Adrenal gland (tissue), 12 donors: ENCODE measurements around the gene TYR. TPM values are rescaled to one million over a fixed set of nuclear protein-coding genes. Genes with fewer than 3 reads are reported as not detected.
"Not testable (repeated sequence)": the region's sequence is repeated elsewhere in the genome, so short reads cannot be mapped to it uniquely, and the experiment has no call there.

Experiments
- DNase-seq, 7 donors: peaks; one replicate each; pipeline ENCODE4 v3.0.0-alpha.2; 2019 to 2020
- H3K27ac ChIP-seq, 5 donors: fragments of 200-600 bp; sonication (generic) in 4 of 5; 1 replicate in 3 of 5; 2 replicates in 2 of 5; pipeline versions ENCODE4 v1.5.1 to v1.8.0; 2016 to 2020; ENCODE audit warnings: mild to moderate bottlenecking in 1 of 5
- H3K27me3 ChIP-seq: fragments of 200-600 bp; 2 replicates; pipeline ENCODE4 v1.8.0; 2021
- H3K36me3 ChIP-seq, 2 donors: fragments of 200-600 bp; replicated peaks in 1 of 2; 1 replicate in 1 of 2; 2 replicates in 1 of 2; pipeline versions ENCODE4 v1.5.1 to v1.8.0; 2018 to 2022
- H3K4me1 ChIP-seq, 2 donors: fragments of 200-600 bp; replicated peaks in 1 of 2; 1 replicate in 1 of 2; 2 replicates in 1 of 2; pipeline versions ENCODE4 v1.5.1 to v1.8.0; 2018 to 2021
- H3K4me3 ChIP-seq, 4 donors: fragments of 200-600 bp; sonication (generic) in 3 of 4; one replicate each; pipeline ENCODE4 v1.5.1; 2016 to 2018
- H3K9me3 ChIP-seq, 3 donors: fragments of 200-600 bp; sonication (generic) in 1 of 3; replicated peaks in 1 of 3; 1 replicate in 2 of 3; 2 replicates in 1 of 3; pipeline versions ENCODE4 v1.5.1 to v1.8.0; 2016 to 2021
- POLR2A ChIP-seq, 2 donors: fragments of 450-650 bp; IDR thresholded peaks; one replicate each; pipeline ENCODE4 v1.6.1; 2017; ENCODE audit warnings: antibody characterized with exemption in 2 of 2, mild to moderate bottlenecking in 2 of 2, moderate library complexity in 1 of 2
- WGBS, 4 donors: extraction: QIAGEN DNeasy Blood & Tissue Kit in 2 of 4; methylation state at CpG; one replicate each; pipeline versions ENCODE4 v1.1.5 to v1.1.7; 2013 to 2017; 5-methylcytosine and 5-hydroxymethylcytosine counted together
- intact Hi-C, 2 donors: fragments of 100-400 bp; cut with DNase I; formaldehyde crosslinking; loops; one replicate each; pipeline versions ENCODE4 v1.14.1 to v1.15.0; 2022 to 2023
- polyA plus RNA-seq, 3 donors: library from polyadenylated mRNA; stranded (reverse); fragments of 200-250 nt in 2 of 3; fragments of 350-450 nt in 1 of 3; fragmentation: Illumina TruSeq in 1 of 3; extraction: RNeasy Lipid Tissue Mini Kit (QIAGEN cat#74804) in 1 of 3; gene quantifications; one replicate each; pipeline ENCODE4 v1.2.3, GENCODE V29; 2013 to 2014
- total RNA-seq, 9 donors: library from RNA; depleted of rRNA in 4 of 9; stranded (reverse); fragments of >200 nt in 4 of 9; fragments of 120-200 nt in 1 of 9; fragmentation: NEBNext Ultra II Directional in 1 of 9; extraction: Animal tissue kit (Norgen Biotek cat#: 25700) in 1 of 9; gene quantifications; one replicate each; pipeline versions ENCODE4 v1.1.0 to v1.2.4, GENCODE V29; 2013 to 2023
- TF ChIP-seq, protein P1 (sequence below), 6 experiments: fragments of 450-650 bp in 4 of 6; fragments of 200-600 bp in 2 of 6; sonication (generic) in 1 of 6; IDR thresholded peaks; 1 replicate in 5 of 6; 2 replicates in 1 of 6; pipeline versions ENCODE4 v1.5.1 to v1.8.0; 2016 to 2021; ENCODE audit warnings: antibody characterized with exemption in 6 of 6, mild to moderate bottlenecking in 2 of 6, moderate library complexity in 1 of 6
- donor health status: healthy with polysubstance abuse.
- donor health status: Bipolar disorder and iron deficiency.
- donor health status: DM: yes; HTN: yes; CAD: no.
- donor health status: DM: no; HTN: no; CAD: no.
- donor health status: DM: no; HTN: no; CAD: no.
- donor health status: DM: yes; HTN: yes; CAD: no.

TYR gene
- total and polyA plus RNA-seq, 12 donors = 0.06 TPM; not detected in 11

DNA sequence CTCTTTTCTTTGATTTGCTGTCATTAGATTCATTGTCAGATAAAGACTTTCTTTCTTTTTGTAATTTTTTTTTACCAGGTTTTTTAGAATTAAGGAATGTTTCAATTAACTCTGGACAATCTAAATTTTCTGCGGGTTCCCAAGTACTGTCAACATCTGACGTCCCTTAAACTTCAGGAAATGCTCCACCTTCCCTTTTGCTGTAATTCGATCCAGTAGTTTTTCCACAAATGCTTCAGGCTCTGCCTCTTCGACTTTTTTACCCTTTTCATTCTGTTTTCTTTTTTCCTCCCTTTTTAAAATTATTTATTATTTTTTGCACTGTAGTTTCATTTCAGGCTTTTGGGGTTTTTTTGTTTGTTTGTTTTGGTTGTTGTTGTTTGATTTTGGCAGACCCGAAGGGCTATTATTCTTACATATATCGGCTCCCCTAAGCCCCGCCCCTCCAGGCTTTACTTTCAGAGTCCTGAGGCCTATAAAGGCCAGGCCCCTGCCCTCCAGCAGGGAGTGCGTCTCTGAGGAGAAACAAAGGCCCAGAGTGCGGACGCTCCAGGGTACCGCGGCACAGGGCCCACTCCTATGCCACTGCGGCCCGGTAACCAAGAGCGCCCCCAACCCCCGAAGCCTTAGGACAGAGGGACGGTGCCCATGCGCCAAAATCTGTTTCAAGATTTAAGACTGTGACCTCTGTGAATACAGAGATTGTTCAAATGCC lies 116.4 kb downstream of the TYR start:
- Histone ChIP-seq H3K9me3 (no peaks in the 10 kb centered on the region), H3K36me3 (no peaks in the 10 kb centered on the region), H3K27ac (no peak overlapping the region), H3K4me3 (peak overlapping the region in 1 of 4 donors; percentile 20), H3K27me3 (no peaks in the 10 kb centered on the region), H3K4me1 (peaks cover 0 to 6% of the 10 kb centered on the region in 2 donors)
- TF ChIP-seq POLR2A (IDR thresholded peaks at IDR 0.05) = no peak
- TF ChIP-seq, protein P1, sequence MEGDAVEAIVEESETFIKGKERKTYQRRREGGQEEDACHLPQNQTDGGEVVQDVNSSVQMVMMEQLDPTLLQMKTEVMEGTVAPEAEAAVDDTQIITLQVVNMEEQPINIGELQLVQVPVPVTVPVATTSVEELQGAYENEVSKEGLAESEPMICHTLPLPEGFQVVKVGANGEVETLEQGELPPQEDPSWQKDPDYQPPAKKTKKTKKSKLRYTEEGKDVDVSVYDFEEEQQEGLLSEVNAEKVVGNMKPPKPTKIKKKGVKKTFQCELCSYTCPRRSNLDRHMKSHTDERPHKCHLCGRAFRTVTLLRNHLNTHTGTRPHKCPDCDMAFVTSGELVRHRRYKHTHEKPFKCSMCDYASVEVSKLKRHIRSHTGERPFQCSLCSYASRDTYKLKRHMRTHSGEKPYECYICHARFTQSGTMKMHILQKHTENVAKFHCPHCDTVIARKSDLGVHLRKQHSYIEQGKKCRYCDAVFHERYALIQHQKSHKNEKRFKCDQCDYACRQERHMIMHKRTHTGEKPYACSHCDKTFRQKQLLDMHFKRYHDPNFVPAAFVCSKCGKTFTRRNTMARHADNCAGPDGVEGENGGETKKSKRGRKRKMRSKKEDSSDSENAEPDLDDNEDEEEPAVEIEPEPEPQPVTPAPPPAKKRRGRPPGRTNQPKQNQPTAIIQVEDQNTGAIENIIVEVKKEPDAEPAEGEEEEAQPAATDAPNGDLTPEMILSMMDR (IDR thresholded peaks at IDR 0.05) = no peak
- 20 to 26% (median 23%) methylated on average over 10 to 18 of the region's 18 CpGs for WGBS, 4 donors
- peak in 4 of 7 donors; percentile 1 to 12 (median 8) for DNase-seq
- intact Hi-C loops = no loop called here

DNA sequence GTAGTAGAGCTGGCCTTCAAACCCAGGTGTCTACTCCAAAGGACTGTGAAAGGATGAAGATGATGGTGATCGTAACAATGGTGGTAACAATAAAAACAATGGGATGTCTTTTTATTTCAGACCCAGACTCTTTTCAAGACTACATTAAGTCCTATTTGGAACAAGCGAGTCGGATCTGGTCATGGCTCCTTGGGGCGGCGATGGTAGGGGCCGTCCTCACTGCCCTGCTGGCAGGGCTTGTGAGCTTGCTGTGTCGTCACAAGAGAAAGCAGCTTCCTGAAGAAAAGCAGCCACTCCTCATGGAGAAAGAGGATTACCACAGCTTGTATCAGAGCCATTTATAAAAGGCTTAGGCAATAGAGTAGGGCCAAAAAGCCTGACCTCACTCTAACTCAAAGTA lies 117.3 kb downstream of the TYR start:
- DNase-seq, H3K4me3 ChIP-seq, H3K27me3 ChIP-seq, H3K36me3 ChIP-seq, H3K4me1 ChIP-seq, H3K27ac ChIP-seq, intact Hi-C loops, H3K9me3 ChIP-seq: not testable (repeated sequence)
- 90 to 94% (median 93%) methylated on average over 7 of the region's 7 CpGs for WGBS, 4 donors

DNA sequence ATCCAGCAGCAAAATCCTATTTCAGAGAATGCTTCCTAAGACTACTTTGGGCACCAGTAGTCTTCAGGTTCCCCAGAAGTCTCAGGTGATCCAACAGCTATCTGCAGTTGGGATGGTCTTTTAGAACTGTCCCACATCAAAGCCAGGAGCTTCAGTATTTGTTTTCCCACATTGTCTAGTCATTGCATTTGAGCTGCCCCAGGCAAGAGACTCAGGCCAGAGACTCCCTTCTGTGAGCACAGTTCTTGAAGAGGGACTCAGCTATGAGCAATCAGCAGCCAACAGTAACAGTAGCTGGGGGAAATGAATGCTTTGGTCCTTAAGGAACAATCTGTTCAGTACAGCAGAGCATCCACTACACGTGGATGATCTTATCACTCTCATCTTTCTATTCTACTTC lies 125.4 kb downstream of the TYR start:
- H3K27ac ChIP-seq, H3K4me3 ChIP-seq, intact Hi-C loops, H3K9me3 ChIP-seq, H3K27me3 ChIP-seq, DNase-seq, H3K4me1 ChIP-seq, H3K36me3 ChIP-seq: not testable (repeated sequence)
- 35 to 71% (median 44%) methylated on average over 1 of the region's 1 CpG for WGBS, 4 donors

DNA sequence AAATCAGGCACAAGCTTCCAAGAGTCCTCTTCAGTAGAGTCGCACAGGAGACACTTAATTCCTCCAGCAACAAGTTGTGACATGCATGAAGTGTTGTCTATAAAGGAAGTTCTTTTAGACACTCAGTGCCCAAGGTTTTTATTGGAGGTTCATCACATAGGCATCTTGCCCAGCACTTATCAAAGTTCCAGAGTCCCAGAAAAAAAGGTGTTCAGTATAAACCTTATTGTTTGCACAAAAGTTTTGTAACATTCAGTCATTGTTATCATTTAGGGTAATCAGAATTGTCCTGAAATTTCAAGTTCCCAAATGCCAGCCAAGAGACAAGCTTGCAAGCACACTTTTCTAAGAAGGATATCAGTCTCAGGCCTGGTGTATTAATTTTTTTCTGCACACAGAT lies 130.6 kb downstream of the TYR start:
- H3K4me1 ChIP-seq, H3K4me3 ChIP-seq, H3K9me3 ChIP-seq, H3K27ac ChIP-seq, H3K27me3 ChIP-seq, H3K36me3 ChIP-seq, DNase-seq, intact Hi-C loops: not testable (repeated sequence)
- 65 to 94% (median 79%) methylated on average over 1 of the region's 1 CpG for WGBS, 4 donors

DNA sequence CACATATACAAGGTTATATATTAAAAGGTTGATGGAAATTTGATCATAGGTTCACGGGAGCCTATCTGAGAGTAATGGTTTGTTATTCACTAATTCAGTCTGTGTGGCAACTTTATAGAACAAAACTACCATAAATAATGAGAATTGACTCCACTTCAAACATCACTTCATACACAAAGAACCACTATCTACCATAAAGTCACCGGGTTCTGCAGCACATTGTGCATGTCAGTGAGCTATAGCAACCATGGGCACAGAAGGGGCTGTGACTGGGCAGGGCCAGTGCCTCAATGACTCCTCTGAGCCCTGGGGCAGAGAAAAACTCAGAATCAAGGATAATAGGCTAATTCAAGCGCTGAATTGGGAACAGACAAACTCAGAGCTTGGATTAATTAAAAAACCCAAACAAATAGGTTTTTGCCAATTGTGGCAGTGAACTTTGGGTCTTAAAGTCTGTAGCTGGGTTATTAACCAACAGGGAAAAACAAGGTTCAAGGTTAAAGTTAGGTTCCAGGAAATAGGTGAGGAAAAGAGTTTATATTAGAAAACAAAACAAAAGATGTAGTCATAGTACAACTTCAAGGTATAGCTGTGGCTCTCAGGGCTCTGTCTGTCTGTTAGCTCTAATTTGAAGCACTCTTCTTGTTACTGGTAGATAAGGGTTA lies 131.8 kb downstream of the TYR start:
- DNase-seq, H3K4me3 ChIP-seq, H3K27me3 ChIP-seq, H3K4me1 ChIP-seq, intact Hi-C loops, H3K36me3 ChIP-seq, H3K9me3 ChIP-seq, H3K27ac ChIP-seq: not testable (repeated sequence)
- 71 to 81% (median 79%) methylated on average over 3 of the region's 3 CpGs for WGBS, 4 donors

DNA sequence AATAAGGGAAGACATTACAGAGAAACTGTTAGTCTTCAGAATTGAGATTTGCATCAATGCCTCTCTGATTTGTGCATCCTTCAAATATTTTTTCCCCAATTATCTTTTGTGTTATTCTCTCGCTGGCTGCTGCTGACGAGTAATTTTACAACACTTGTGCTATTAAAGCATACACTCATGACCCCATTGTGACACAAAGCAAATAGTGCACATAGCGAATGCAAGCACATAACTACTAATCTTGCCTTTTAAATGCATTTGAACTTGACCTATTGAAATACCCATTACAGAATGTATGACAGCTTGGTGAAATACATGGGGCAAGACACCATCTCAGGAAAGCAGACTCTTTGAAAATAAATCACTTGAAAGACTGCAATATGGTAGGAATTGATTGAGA lies 132.9 kb downstream of the TYR start:
- H3K4me1 ChIP-seq, H3K36me3 ChIP-seq, H3K9me3 ChIP-seq, H3K27ac ChIP-seq, intact Hi-C loops, H3K27me3 ChIP-seq, DNase-seq, H3K4me3 ChIP-seq: not testable (repeated sequence)
- 48 to 61% (median 50%) methylated on average over 3 of the region's 3 CpGs for WGBS, 4 donors

DNA sequence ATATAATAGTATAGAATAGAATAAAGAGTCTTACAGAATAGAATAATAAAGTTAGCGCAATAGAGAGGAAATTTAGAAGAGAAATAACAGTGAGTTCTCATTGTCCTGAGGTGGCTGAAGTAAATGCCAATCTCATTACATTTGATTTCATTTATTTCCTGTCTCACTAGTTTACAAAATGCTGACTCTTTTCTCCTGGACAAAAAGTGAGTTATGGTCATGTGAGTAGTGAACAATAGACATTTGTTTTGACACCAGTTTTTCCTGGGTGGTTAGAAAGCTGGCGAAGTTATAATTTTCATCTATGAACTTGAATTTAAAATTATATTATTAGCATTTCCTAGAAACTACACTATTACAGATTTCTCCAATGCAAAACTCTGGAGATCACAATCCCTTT lies 143.7 kb downstream of the TYR start:
- no peaks in the 10 kb centered on the region for H3K4me1 ChIP-seq
- WGBS, 4 donors = 78 to 84% (median 82%) methylated on average over 2 of the region's 2 CpGs
- H3K4me3 ChIP-seq = no peak overlapping the region
- H3K27ac ChIP-seq = no peak overlapping the region
- no peaks in the 10 kb centered on the region for H3K27me3 ChIP-seq
- intact Hi-C loops = no loop called here
- no peak for DNase-seq
- H3K36me3 ChIP-seq = no peaks in the 10 kb centered on the region
- TF ChIP-seq, protein P1 (IDR thresholded peaks at IDR 0.05) = no peak
- TF ChIP-seq POLR2A (IDR thresholded peaks at IDR 0.05) = no peak
- H3K9me3 ChIP-seq = no peaks in the 10 kb centered on the region
